Kidney capillary endothelial cell (primary cell): ENCODE results near the gene MESP1.

Source experiments
- DNase-seq: peaks from one replicate; pipeline ENCODE4 v3.0.0-alpha.2; 2018; ENCODE audit warnings: low spot score

MESP1 gene

GRCh38 chr15:89758283-89758682 lies 7.2 kb upstream of the MESP1 start:
- DNase-seq = no peak

- no peak for DNase-seq
Observed at GRCh38 chr15:89756897-89757296, 5.8 kb upstream of the MESP1 start.

- no peak for DNase-seq
Observed at GRCh38 chr15:89755701-89756100, 4.7 kb upstream of the MESP1 start.

GRCh38 chr15:89754361-89755154 lies 3.5 kb upstream of the MESP1 start:
- no peak for DNase-seq

- DNase-seq = no peak
Observed at GRCh38 chr15:89753855-89754254, 2.8 kb upstream of the MESP1 start.

- no peak for DNase-seq
Observed at GRCh38 chr15:89751748-89752147, 699 bp upstream of the MESP1 start.

- DNase-seq = no peak
Observed at GRCh38 chr15:89749951-89750559, 994 bp downstream of the MESP1 start.

- DNase-seq = no peak
Observed at GRCh38 chr15:89749526-89749925, 1.5 kb downstream of the MESP1 start.

- DNase-seq = no peak
Observed at GRCh38 chr15:89749054-89749453, 2.0 kb downstream of the MESP1 start.

- no peak for DNase-seq
Observed at GRCh38 chr15:89747708-89748682, 3.1 kb downstream of the MESP1 start.

- no peak for DNase-seq
Observed at GRCh38 chr15:89746386-89746780, 4.7 kb downstream of the MESP1 start.

- DNase-seq = no peak
Observed at GRCh38 chr15:89745768-89746167, 5.3 kb downstream of the MESP1 start.

- DNase-seq = no peak
Observed at GRCh38 chr15:89745131-89745530, 5.9 kb downstream of the MESP1 start.

- no peak for DNase-seq
Observed at GRCh38 chr15:89743594-89743993, 7.5 kb downstream of the MESP1 start.

- DNase-seq = no peak
Observed at GRCh38 chr15:89743011-89743410, 8.0 kb downstream of the MESP1 start.

GRCh38 chr15:89740137-89740536 lies 10.9 kb downstream of the MESP1 start:
- peak; percentile 60 for DNase-seq

GRCh38 chr15:89735773-89736172 lies 15.3 kb downstream of the MESP1 start:
- DNase-seq = no peak

- no peak for DNase-seq
Observed at GRCh38 chr15:89732451-89733172, 18.4 kb downstream of the MESP1 start.

- DNase-seq = no peak
Observed at GRCh38 chr15:89731275-89731674, 19.8 kb downstream of the MESP1 start.

- no peak for DNase-seq
Observed at GRCh38 chr15:89728254-89728653, 22.8 kb downstream of the MESP1 start.

GRCh38 chr15:89725064-89725463 lies 26.0 kb downstream of the MESP1 start:
- no peak for DNase-seq

- DNase-seq = no peak
Observed at GRCh38 chr15:89724621-89725020, 26.4 kb downstream of the MESP1 start.
